ENCODE data around the gene C7orf33. TPM values are rescaled to one million over a fixed set of nuclear protein-coding genes. Genes with fewer than 3 reads are reported as not detected.

Gene C7orf33
- total and polyA plus RNA-seq, 2 of the 8 experiments (the other 6 are each of a cell fraction or from before 2014, with no cell fraction given), result not detected

- FAIRE-seq, result no peak
- CTCF ChIA-PET (ENCODE audit: partially characterized antibody), result interaction anchor here (0.6 to 2.1 kb wide), 4 partner anchors 13 to 67 kb away, joined by 3 to 5 read pairs (median 3); no protein-coding TSS in a partner anchor
- no peak overlapping the region for H3K9ac ChIP-seq (replicated peaks in 1 of 4; ENCODE audit: extremely low read depth in 1 of 4, low read depth in 3 of 4, low read length in 3 of 4)
- no peak for TF ChIP-seq NANOG (IDR thresholded peaks at IDR 0.05; ENCODE audit: insufficient read depth, low read depth, low read length, poor library complexity, severe bottlenecking)
- no peak for TF ChIP-seq JUND (IDR thresholded peaks at IDR 0.05; ENCODE audit: low read length)
- no peak for TF ChIP-seq E2F6 (IDR thresholded peaks at IDR 0.05)
- TF ChIP-seq GTF2F1 (IDR thresholded peaks at IDR 0.05; ENCODE audit: borderline replicate concordance, low read depth, low read length), result no peak
- no peak for TF ChIP-seq HDAC6 (IDR thresholded peaks at IDR 0.05; ENCODE audit: low read depth, low read length)
- TF ChIP-seq YY1 (IDR thresholded peaks at IDR 0.05; ENCODE audit: low read depth, low read length), result no peak
- TF ChIP-seq USF2 (IDR thresholded peaks at IDR 0.05; ENCODE audit: low read length), result no peak
- TF ChIP-seq SIX5 (IDR thresholded peaks at IDR 0.05; ENCODE audit: low read depth, low read length), result no peak
- no peak for TF ChIP-seq POLR2AphosphoS5 (IDR thresholded peaks at IDR 0.05; ENCODE audit: low read depth, low read length)
- no peak for TF ChIP-seq CTBP2 (IDR thresholded peaks at IDR 0.05; ENCODE audit: borderline replicate concordance, insufficient read depth, insufficient read length, low read length)
- no peak for TF ChIP-seq ASH2L (IDR thresholded peaks at IDR 0.05; ENCODE audit: low read length)
- TF ChIP-seq KDM1A (IDR thresholded peaks at IDR 0.05; ENCODE audit: borderline replicate concordance, low read length), result no peak
- no peak for TF ChIP-seq POU5F1 (IDR thresholded peaks at IDR 0.05; ENCODE audit: low read depth, low read length)
Observed at GRCh38 chr7:148598351-148598750, 7.8 kb downstream of the C7orf33 start.

More at GRCh38 chr7:148598351-148598750, 7.8 kb downstream of the C7orf33 start:
- no peak overlapping the region for H3K18ac ChIP-seq (ENCODE audit: extremely low read depth, low read length)
- no peak overlapping the region for H2BK120ac ChIP-seq (replicated peaks; ENCODE audit: low read depth, low read length)
- no peak overlapping the region for H3K4me2 ChIP-seq (ENCODE audit: insufficient read depth in 1 of 2, low read depth in 2 of 2, low read length in 2 of 2)
- H3K4me1 ChIP-seq (replicated peaks in 1 of 4; ENCODE audit: control insufficient read depth in 3 of 4, insufficient read depth in 4 of 4, low read length in 3 of 4), result 0 out of 7 replicates have a peak, but pooled peaks cover 0 to 2% (median 0%) of the 10 kb centered on the region in 4 experiments
- no peaks in the 10 kb centered on the region for H3K36me3 ChIP-seq (ENCODE audit: control insufficient read depth in 2 of 4, insufficient read depth in 4 of 4, low read length in 3 of 4)
- no peak overlapping the region for H3K56ac ChIP-seq (replicated peaks; ENCODE audit: insufficient read length, low read depth, low read length)
- no peaks in the 10 kb centered on the region; the same call in 1 of the 2 replicates for H3K23me2 ChIP-seq (ENCODE audit: low read depth, low read length)
- H3K4me3 ChIP-seq (ENCODE audit: extremely low read depth in 1 of 4, insufficient read depth in 2 of 4, low read depth in 3 of 4, low read length in 4 of 4), result no peak overlapping the region
- H3K79me1 ChIP-seq (ENCODE audit: low read depth, low read length), result no peaks in the 10 kb centered on the region
- H4K20me1 ChIP-seq (replicated peaks in 1 of 2; ENCODE audit: control insufficient read depth in 1 of 2, insufficient read depth in 2 of 2, low read length in 2 of 2), result no peaks in the 10 kb centered on the region
- H2BK15ac ChIP-seq (ENCODE audit: low read length), result no peak overlapping the region
- no peak overlapping the region for H2BK5ac ChIP-seq (ENCODE audit: low read depth, low read length)
- H3K9me3 ChIP-seq (ENCODE audit: insufficient read depth in 2 of 2, low read depth in 1 of 2, low read length in 1 of 2), result peaks cover 2 to 4% of the 10 kb centered on the region in 2 experiments; a peak in 1 of 4 replicates
- POLR2A ChIA-PET (ENCODE audit: partially characterized antibody), result no interaction called here
- no peak overlapping the region for H4K5ac ChIP-seq (ENCODE audit: insufficient read length, low read depth, low read length)
- H3K4ac ChIP-seq (replicated peaks; ENCODE audit: insufficient read length, low read depth, low read length), result no peak overlapping the region
- no peak overlapping the region for H3K27ac ChIP-seq (ENCODE audit: low read depth, low read length)
- no peak overlapping the region for H2BK20ac ChIP-seq (ENCODE audit: low read length)
- no peak overlapping the region for H4K91ac ChIP-seq (replicated peaks; ENCODE audit: insufficient read length, low read length)
- no peak for DNase-seq (ENCODE audit: low read depth in 1 of 2, low spot score in 2 of 2)
- no peak overlapping the region for H2AK5ac ChIP-seq (ENCODE audit: low read depth, low read length)
- H2BK12ac ChIP-seq (ENCODE audit: low read depth, low read length), result no peak overlapping the region
- H3K14ac ChIP-seq (ENCODE audit: insufficient read length), result no peak overlapping the region
- H3K23ac ChIP-seq (ENCODE audit: insufficient read length), result no peak overlapping the region
- H4K8ac ChIP-seq (ENCODE audit: extremely low read depth, insufficient read depth, low read length), result no peak overlapping the region
- no peaks in the 10 kb centered on the region for H3K27me3 ChIP-seq (replicated peaks in 1 of 4; ENCODE audit: control insufficient read depth in 3 of 4, extremely low read depth in 1 of 4, insufficient read depth in 3 of 4, low read length in 3 of 4)
- no peaks in the 10 kb centered on the region for H3K79me2 ChIP-seq (ENCODE audit: control insufficient read depth in 1 of 2, insufficient read depth in 2 of 2, low read length in 2 of 2)
- H2AFZ ChIP-seq (ENCODE audit: low read length), result no peak overlapping the region
- 98% methylated on average over 3 of the region's 3 CpGs; no CpG with 5 or more reads in 1 of the 2 experiments for WGBS, 2 experiments (ENCODE audit: extremely low coverage in 1 of 2, insufficient coverage in 1 of 2, insufficient read length in 1 of 2, insufficient replicate concordance in 2 of 2, low coverage in 1 of 2, low lambda C conversion rate in 2 of 2, missing lambda C conversion rate in 1 of 2)

All from H1 (cell line).